H1 (cell line): ENCODE results near the gene MORC1. TPM values are rescaled to one million over a fixed set of nuclear protein-coding genes. Genes with fewer than 3 reads are reported as not detected.

Experiments
- CTCF ChIA-PET: fragments of 300-600 bp; sonication (Branson Sonifier 250); formaldehyde crosslinking; loops from one replicate; lab custom pipeline; 2021; ENCODE audit not compliant: partially characterized antibody; lab: Charles Lee
- POLR2A ChIA-PET: fragments of 300-600 bp; sonication (Branson Sonifier 250); formaldehyde crosslinking; loops from one replicate; lab custom pipeline; 2021; ENCODE audit warnings: inconsistent platforms; ENCODE audit not compliant: partially characterized antibody; lab: Charles Lee
- DNase-seq, 2 experiments: peaks; one replicate each; pipeline versions ENCODE4 v3.0.0 to v3.0.0-alpha.2; 2010 to 2022; ENCODE audit warnings: low spot score in 2 of 2, low read depth in 1 of 2, mixed read lengths in 1 of 2
- FAIRE-seq: peaks from 2 replicates; lab custom pipeline; 2011; peaks lifted over from hg19 to GRCh38; lab: Jason Lieb, UNC
- H2AFZ ChIP-seq: 2 replicates; pipeline ENCODE4 v1.8.1; 2012; ENCODE audit warnings: low read length, inconsistent platforms
- H2AK5ac ChIP-seq: 2 replicates; pipeline ENCODE4 v1.6.1; 2013; ENCODE audit warnings: low read depth, low read length
- H2BK120ac ChIP-seq: replicated peaks from 2 replicates; pipeline ENCODE3; 2013; ENCODE audit warnings: low read depth, low read length, inconsistent platforms
- H2BK12ac ChIP-seq: 2 replicates; pipeline ENCODE4 v1.6.1; 2013; ENCODE audit warnings: low read depth, low read length
- H2BK15ac ChIP-seq: 2 replicates; pipeline ENCODE4 v1.6.1; 2013; ENCODE audit warnings: low read length
- H2BK20ac ChIP-seq: 2 replicates; pipeline ENCODE4 v1.6.1; 2013; ENCODE audit warnings: low read length
- H2BK5ac ChIP-seq: 2 replicates; pipeline ENCODE4 v1.6.1; 2013; ENCODE audit warnings: low read depth, low read length
- H3K14ac ChIP-seq: 2 replicates; pipeline ENCODE4 v1.6.1; 2013; ENCODE audit warnings: inconsistent platforms; ENCODE audit not compliant: insufficient read length
- H3K18ac ChIP-seq: 2 replicates; pipeline ENCODE4 v1.6.1; 2013; ENCODE audit warnings: low read length; ENCODE audit errors: extremely low read depth
- H3K23ac ChIP-seq: 2 replicates; pipeline ENCODE4 v1.6.1; 2013; ENCODE audit warnings: inconsistent platforms; ENCODE audit not compliant: insufficient read length
- H3K23me2 ChIP-seq: 2 replicates; pipeline ENCODE4 v1.6.1; 2013; ENCODE audit warnings: low read depth, low read length
- H3K27ac ChIP-seq: 2 replicates; pipeline ENCODE4 v1.6.1; 2011; ENCODE audit warnings: low read depth, low read length, inconsistent platforms
- H3K27me3 ChIP-seq, 4 experiments: replicated peaks in 1 of 4; 1 replicate in 1 of 4; 2 replicates in 3 of 4; pipeline versions ENCODE4 v1.6.1 to v1.8.1; 2011 to 2013; ENCODE audit warnings: low read length in 3 of 4, mild to moderate bottlenecking in 3 of 4, inconsistent platforms in 2 of 4, mixed read lengths in 2 of 4, moderate library complexity in 1 of 4; ENCODE audit not compliant: control insufficient read depth in 3 of 4, insufficient read depth in 3 of 4; ENCODE audit errors: extremely low read depth in 1 of 4
- H3K36me3 ChIP-seq, 4 experiments: 2 replicates each; pipeline versions ENCODE4 v1.6.1 to v1.8.1; 2011 to 2013; ENCODE audit warnings: mild to moderate bottlenecking in 4 of 4, low read length in 3 of 4, moderate library complexity in 2 of 4, control low read depth in 1 of 4, inconsistent platforms in 1 of 4; ENCODE audit not compliant: insufficient read depth in 4 of 4, control insufficient read depth in 2 of 4
- H3K4ac ChIP-seq: replicated peaks from 2 replicates; pipeline ENCODE3; 2013; ENCODE audit warnings: low read length, low read depth, mixed read lengths, inconsistent platforms; ENCODE audit not compliant: insufficient read length
- H3K4me1 ChIP-seq, 4 experiments: replicated peaks in 1 of 4; 1 replicate in 1 of 4; 2 replicates in 3 of 4; pipeline versions ENCODE4 v1.6.1 to v1.8.1; 2011 to 2013; ENCODE audit warnings: low read length in 3 of 4, inconsistent platforms in 2 of 4, mixed read lengths in 1 of 4; ENCODE audit not compliant: insufficient read depth in 4 of 4, control insufficient read depth in 3 of 4
- H3K4me2 ChIP-seq, 2 experiments: 2 replicates each; pipeline versions ENCODE4 v1.6.1 to v1.8.1; 2011 to 2013; ENCODE audit warnings: low read depth in 2 of 2, low read length in 2 of 2, control low read depth in 1 of 2, inconsistent platforms in 1 of 2, mild to moderate bottlenecking in 1 of 2; ENCODE audit not compliant: insufficient read depth in 1 of 2
- H3K4me3 ChIP-seq, 4 experiments: fragments of 200-600, 300-600 bp in 1 of 4; sonication (generic), shearing (Covaris generic), sonication (Bioruptor Twin) in 1 of 4; 2 replicates each; pipeline versions ENCODE4 v1.5.1 to v1.8.1; 2011 to 2016; ENCODE audit warnings: low read length in 4 of 4, low read depth in 3 of 4, control low read depth in 2 of 4, inconsistent platforms in 2 of 4, mild to moderate bottlenecking in 2 of 4, mixed read lengths in 1 of 4, moderate library complexity in 1 of 4; ENCODE audit not compliant: insufficient read depth in 2 of 4; ENCODE audit errors: extremely low read depth in 1 of 4
- H3K56ac ChIP-seq: replicated peaks from 2 replicates; pipeline ENCODE3; 2013; ENCODE audit warnings: low read depth, mild to moderate bottlenecking, mixed read lengths, low read length, inconsistent platforms; ENCODE audit not compliant: insufficient read length
- H3K79me1 ChIP-seq: 2 replicates; pipeline ENCODE4 v1.6.1; 2013; ENCODE audit warnings: low read depth, low read length, control low read depth
- H3K79me2 ChIP-seq, 2 experiments: 2 replicates each; pipeline versions ENCODE4 v1.6.1 to v1.8.1; 2012 to 2013; ENCODE audit warnings: low read length in 2 of 2, mild to moderate bottlenecking in 2 of 2, inconsistent platforms in 1 of 2; ENCODE audit not compliant: insufficient read depth in 2 of 2, control insufficient read depth in 1 of 2
- H3K9ac ChIP-seq, 4 experiments: replicated peaks in 1 of 4; 1 replicate in 1 of 4; 2 replicates in 3 of 4; pipeline versions ENCODE4 v1.6.1 to v1.8.1; 2011 to 2013; ENCODE audit warnings: low read depth in 3 of 4, low read length in 3 of 4, control low read depth in 2 of 4, mild to moderate bottlenecking in 2 of 4, moderate library complexity in 2 of 4, inconsistent platforms in 1 of 4; ENCODE audit errors: extremely low read depth in 1 of 4
- H3K9me3 ChIP-seq, 2 experiments: 2 replicates each; pipeline versions ENCODE4 v1.6.1 to v1.8.1; 2012 to 2013; ENCODE audit warnings: mild to moderate bottlenecking in 2 of 2, moderate library complexity in 2 of 2, control low read depth in 1 of 2, inconsistent platforms in 1 of 2, low read depth in 1 of 2, low read length in 1 of 2, mixed read lengths in 1 of 2; ENCODE audit not compliant: insufficient read depth in 2 of 2
- H4K20me1 ChIP-seq, 2 experiments: replicated peaks in 1 of 2; 2 replicates each; pipeline versions ENCODE3 to v1.8.1; 2011 to 2013; ENCODE audit warnings: inconsistent platforms in 2 of 2, low read length in 2 of 2, mild to moderate bottlenecking in 1 of 2; ENCODE audit not compliant: insufficient read depth in 2 of 2, control insufficient read depth in 1 of 2
- H4K5ac ChIP-seq: 2 replicates; pipeline ENCODE4 v1.6.1; 2013; ENCODE audit warnings: low read length, low read depth, mixed read lengths, inconsistent platforms; ENCODE audit not compliant: insufficient read length
- H4K8ac ChIP-seq: 2 replicates; pipeline ENCODE4 v1.8.0; 2013; ENCODE audit warnings: mild to moderate bottlenecking, moderate library complexity, low read length, inconsistent platforms; ENCODE audit not compliant: insufficient read depth; ENCODE audit errors: extremely low read depth
- H4K91ac ChIP-seq: replicated peaks from 2 replicates; pipeline ENCODE3; 2013; ENCODE audit warnings: low read length, mixed read lengths, inconsistent platforms; ENCODE audit not compliant: insufficient read length
- ASH2L ChIP-seq: fragments of 200-600, 300-600 bp; sonication (generic); IDR thresholded peaks from one replicate; pipeline ENCODE4 v1.7.1; 2017; ENCODE audit warnings: low read length
- ATF3 ChIP-seq: IDR thresholded peaks from 2 replicates; pipeline ENCODE4 v1.6.1; 2011; ENCODE audit warnings: low read depth, mild to moderate bottlenecking, low read length; ENCODE audit not compliant: insufficient read depth
- BRCA1 ChIP-seq: IDR thresholded peaks from 2 replicates; pipeline ENCODE4 v1.6.1; 2012; ENCODE audit warnings: low read depth, low read length, improper control_type of control experiment
- CBX8 ChIP-seq: fragments of 300-800, 300-1000 bp; sonication (generic); IDR thresholded peaks from 2 replicates; pipeline ENCODE4 v1.7.1; 2016; ENCODE audit warnings: low read depth, low read length, borderline replicate concordance
- CHD2 ChIP-seq: IDR thresholded peaks from 2 replicates; pipeline ENCODE4 v1.6.1; 2012; ENCODE audit warnings: low read length, improper control_type of control experiment
- EGR1 ChIP-seq: IDR thresholded peaks from 2 replicates; pipeline ENCODE4 v1.6.1; 2011; ENCODE audit warnings: low read depth, low read length, borderline replicate concordance
- GTF2F1 ChIP-seq: IDR thresholded peaks from 2 replicates; pipeline ENCODE4 v1.6.1; 2012; ENCODE audit warnings: low read depth, low read length, improper control_type of control experiment, borderline replicate concordance
- MAFK ChIP-seq: IDR thresholded peaks from 2 replicates; pipeline ENCODE4 v1.6.1; 2012; ENCODE audit warnings: low read depth, mild to moderate bottlenecking, improper control_type of control experiment, low read length
- POLR2AphosphoS5 ChIP-seq: IDR thresholded peaks from 2 replicates; pipeline ENCODE4 v1.6.1; 2011; ENCODE audit warnings: low read depth, low read length
- RAD21 ChIP-seq, 2 experiments: IDR thresholded peaks in 1 of 2; conservative IDR thresholded peaks in 1 of 2; 2 replicates each; pipeline ENCODE4 v1.6.1; 2011; ENCODE audit warnings: low read depth in 2 of 2, low read length in 2 of 2, improper control_type of control experiment in 1 of 2, inconsistent platforms in 1 of 2, mild to moderate bottlenecking in 1 of 2, moderate library complexity in 1 of 2
- SIX5 ChIP-seq: IDR thresholded peaks from 2 replicates; pipeline ENCODE4 v1.6.1; 2011; ENCODE audit warnings: mild to moderate bottlenecking, low read depth, low read length
- SP1 ChIP-seq: IDR thresholded peaks from 2 replicates; pipeline ENCODE4 v1.6.1; 2011; ENCODE audit warnings: low read depth, low read length
- SP4 ChIP-seq: IDR thresholded peaks from 2 replicates; pipeline ENCODE4 v1.6.1; 2012; ENCODE audit warnings: low read length, inconsistent platforms
- SUZ12 ChIP-seq: fragments of 200-600 bp; sonication (generic); IDR thresholded peaks from 2 replicates; pipeline ENCODE4 v1.6.1; 2012; ENCODE audit warnings: mild to moderate bottlenecking, inconsistent platforms, low read length, moderate library complexity, mixed read lengths
- TAF1 ChIP-seq: IDR thresholded peaks from 2 replicates; pipeline ENCODE4 v1.6.1; 2011; ENCODE audit warnings: mild to moderate bottlenecking, low read depth, low read length
- ZNF274 ChIP-seq: IDR thresholded peaks from 2 replicates; pipeline ENCODE4 v1.7.0; 2012; ENCODE audit warnings: low read length, borderline replicate concordance; ENCODE audit errors: extremely low read depth
- WGBS, 2 experiments: shearing (Covaris generic) in 1 of 2; methylation state at CpG; one replicate each; pipeline versions ENCODE4 v1.1.6 to v1.1.7; 2013 to 2015; ENCODE audit warnings: low lambda C conversion rate in 2 of 2, mixed read lengths in 2 of 2, inconsistent platforms in 1 of 2, low coverage in 1 of 2, missing lambda C conversion rate in 1 of 2; ENCODE audit not compliant: insufficient replicate concordance in 2 of 2, insufficient coverage in 1 of 2, insufficient read length in 1 of 2; ENCODE audit errors: extremely low coverage in 1 of 2, missing lambda C conversion rate in 1 of 2; 5-methylcytosine and 5-hydroxymethylcytosine counted together
- polyA plus RNA-seq, 7 experiments: library from polyadenylated mRNA; depleted of rRNA in 3 of 7; stranded (reverse) in 5 of 7; unstranded in 2 of 7; fragments of >200 nt in 5 of 7; fragments of 200-250 nt in 2 of 7; gene quantifications; 1 replicate in 5 of 7; 2 replicates in 1 of 7; 4 replicates in 1 of 7; pipeline versions ENCODE4 v1.2.1 to v1.2.3, GENCODE V29; 2011 to 2013; ENCODE audit warnings: missing spikeins in 2 of 7, mixed read lengths in 2 of 7
- total RNA-seq: library from RNA; stranded (reverse); fragmentation: NEBNext Ultra II Directional; extraction: Animal tissue kit (Norgen Biotek cat#: 25700); gene quantifications from 2 replicates; pipeline ENCODE4 v1.2.1, GENCODE V29; 2021

The MORC1 gene
- total and polyA plus RNA-seq, 2 of the 8 experiments (the other 6 are each of a cell fraction or from before 2014, with no cell fraction given), result not detected

GRCh38 chr3:108947855-108948254 is 170.1 kb downstream of the MORC1 start:
- POLR2A ChIA-PET, result no interaction called here
- no peak overlapping the region for H3K4me3 ChIP-seq
- DNase-seq (no peak), FAIRE-seq (no peak)
- WGBS, 2 experiments, result 86% methylated on average over 2 of the region's 2 CpGs; no CpG with 5 or more reads in 1 of the 2 experiments
- H2BK12ac ChIP-seq, result no peak overlapping the region
- H3K23ac ChIP-seq, result no peak overlapping the region
- no peak overlapping the region for H2AK5ac ChIP-seq
- no peaks in the 10 kb centered on the region for H3K79me2 ChIP-seq
- no peak overlapping the region for H2BK15ac ChIP-seq
- H3K27me3 ChIP-seq, result no peaks in the 10 kb centered on the region
- no peak overlapping the region for H2BK5ac ChIP-seq
- no peaks in the 10 kb centered on the region for H4K20me1 ChIP-seq
- CTCF ChIA-PET, result interaction anchor here (0.9 to 1.6 kb wide), 2 partner anchors 37 to 150 kb away, joined by 3 to 5 read pairs; no protein-coding TSS in a partner anchor
- H4K5ac ChIP-seq, result no peak overlapping the region
- H3K18ac ChIP-seq, result no peak overlapping the region
- no peak overlapping the region for H2BK120ac ChIP-seq
- H4K8ac ChIP-seq, result no peak overlapping the region
- H2BK20ac ChIP-seq, result no peak overlapping the region
- no peak overlapping the region for H3K56ac ChIP-seq
- no peak overlapping the region for H3K9ac ChIP-seq
- no peak overlapping the region for H4K91ac ChIP-seq
- no peak overlapping the region for H3K4ac ChIP-seq
- no peak overlapping the region for H2AFZ ChIP-seq
- H3K4me2 ChIP-seq, result no peak overlapping the region
- H3K23me2 ChIP-seq, result no peaks in the 10 kb centered on the region
- no peaks in the 10 kb centered on the region; a peak in 1 of 7 replicates for H3K4me1 ChIP-seq
- no peaks in the 10 kb centered on the region for H3K9me3 ChIP-seq
- no peaks in the 10 kb centered on the region for H3K79me1 ChIP-seq
- H3K36me3 ChIP-seq, result no peaks in the 10 kb centered on the region
- H3K14ac ChIP-seq, result no peak overlapping the region
- H3K27ac ChIP-seq, result no peak overlapping the region
- TF ChIP-seq POLR2AphosphoS5 (no peak), SP1 (no peak), BRCA1 (no peak), SUZ12 (no peak), CHD2 (no peak), CBX8 (no peak), ZNF274 (no peak), ASH2L (no peak), MAFK (no peak), ATF3 (no peak), GTF2F1 (no peak), SP4 (no peak), EGR1 (no peak), SIX5 (no peak), TAF1 (no peak), RAD21 (IDR thresholded peaks at IDR 0.05 in 1 of 2, conservative IDR thresholded peaks at IDR 0.05 in 1 of 2; ENCODE audit: low read depth in 2 of 2, low read length in 2 of 2) (no peak)
